ENCODE data around the gene MAGI2. TPM values are rescaled to one million over a fixed set of nuclear protein-coding genes. Genes with fewer than 3 reads are reported as not detected.

The MAGI2 gene
- total RNA-seq, 1 donor from 2014 or later: 5.4 TPM

- Mint-ChIP-seq H3K4me1 (ENCODE audit: low read depth, unreplicated experiment) (peaks cover 16% of the 10 kb centered on the region), H3K27me3 (ENCODE audit: low read depth, unreplicated experiment) (no peaks in the 10 kb centered on the region), H3K27ac (ENCODE audit: unreplicated experiment) (no peak overlapping the region), H3K4me3 (ENCODE audit: unreplicated experiment) (no peak overlapping the region), H3K9me3 (ENCODE audit: unreplicated experiment) (no peaks in the 10 kb centered on the region), H3K36me3 (ENCODE audit: low read depth, unreplicated experiment) (no peaks in the 10 kb centered on the region)
- H4K20me1 ChIP-seq (ENCODE audit: insufficient read depth, low read length): no peaks in the 10 kb centered on the region
- no peaks in the 10 kb centered on the region for H3K9me3 ChIP-seq (ENCODE audit: insufficient read depth, low read depth, low read length)
- no peak for FAIRE-seq
- H3K9ac ChIP-seq (ENCODE audit: low read length): no peak overlapping the region
- H3K4me3 ChIP-seq (ENCODE audit: insufficient read depth, low read depth, low read length): no peak overlapping the region
- H3K36me3 ChIP-seq (ENCODE audit: insufficient read depth, low read length): no peaks in the 10 kb centered on the region
- H3K27ac ChIP-seq (ENCODE audit: low read depth, low read length): no peak overlapping the region
- no peak overlapping the region for H3K4me2 ChIP-seq (ENCODE audit: low read length)
- H3K27me3 ChIP-seq (ENCODE audit: insufficient read depth, low read length): no peaks in the 10 kb centered on the region
- no peaks in the 10 kb centered on the region for H3K79me2 ChIP-seq (ENCODE audit: insufficient read depth, low read length)
- H2AFZ ChIP-seq (ENCODE audit: low read depth, low read length): no peak overlapping the region
- TF ChIP-seq EZH2 (IDR thresholded peaks at IDR 0.05; ENCODE audit: insufficient read depth, low read length): no peak
- no peak for DNase-seq (ENCODE audit: low read depth)
- no peaks in the 10 kb centered on the region for H3K4me1 ChIP-seq (ENCODE audit: insufficient read depth, low read length)
Observed at GRCh38 chr7:79240413-79240812, 213.1 kb downstream of the MAGI2 start.

GRCh38 chr7:79236352-79237028, 217.0 kb downstream of the MAGI2 start:
- Histone ChIP-seq H3K9me3 (ENCODE audit: insufficient read depth, low read depth, low read length) (no peaks in the 10 kb centered on the region), H3K4me2 (ENCODE audit: low read length) (no peak overlapping the region), H2AFZ (ENCODE audit: low read depth, low read length) (no peak overlapping the region), H4K20me1 (ENCODE audit: insufficient read depth, low read length) (no peaks in the 10 kb centered on the region), H3K4me3 (ENCODE audit: insufficient read depth, low read depth, low read length) (no peak overlapping the region), H3K9ac (ENCODE audit: low read length) (no peak overlapping the region), H3K27ac (ENCODE audit: low read depth, low read length) (no peak overlapping the region), H3K27me3 (ENCODE audit: insufficient read depth, low read length) (no peaks in the 10 kb centered on the region), H3K79me2 (ENCODE audit: insufficient read depth, low read length) (no peaks in the 10 kb centered on the region), H3K36me3 (ENCODE audit: insufficient read depth, low read length) (no peaks in the 10 kb centered on the region), H3K4me1 (ENCODE audit: insufficient read depth, low read length) (no peaks in the 10 kb centered on the region)
- Mint-ChIP-seq H3K27ac (ENCODE audit: unreplicated experiment) (peak overlapping the region; percentile 24), H3K36me3 (ENCODE audit: low read depth, unreplicated experiment) (no peaks in the 10 kb centered on the region), H3K4me1 (ENCODE audit: low read depth, unreplicated experiment) (peaks cover 12% of the 10 kb centered on the region), H3K9me3 (ENCODE audit: unreplicated experiment) (no peaks in the 10 kb centered on the region), H3K27me3 (ENCODE audit: low read depth, unreplicated experiment) (no peaks in the 10 kb centered on the region), H3K4me3 (ENCODE audit: unreplicated experiment) (no peak overlapping the region)
- FAIRE-seq (no peak), DNase-seq (ENCODE audit: low read depth) (no peak)
- TF ChIP-seq EZH2 (IDR thresholded peaks at IDR 0.05; ENCODE audit: insufficient read depth, low read length) (no peak), CTCF (IDR thresholded peaks at IDR 0.05; ENCODE audit: insufficient read depth, low read depth, low read length) (no peak)

DNA sequence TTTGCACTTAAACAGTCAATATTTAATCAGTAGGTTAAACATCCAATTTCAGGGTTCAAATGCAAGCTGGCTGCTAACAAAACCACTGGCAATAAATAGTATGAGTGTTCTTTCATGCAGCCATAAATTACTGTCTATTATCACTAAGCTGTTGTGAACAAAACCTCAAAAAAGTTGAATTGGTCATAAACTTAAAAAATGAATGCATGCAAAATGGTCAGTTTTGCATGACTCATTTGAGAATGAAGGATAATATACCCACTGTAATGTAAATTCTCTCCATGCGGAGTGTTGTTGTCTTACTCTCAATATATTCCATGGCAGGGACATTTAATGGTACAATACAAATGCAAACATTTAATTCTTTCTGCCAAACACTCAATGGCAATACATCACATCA, 226.4 kb downstream of the MAGI2 start:
- no peaks in the 10 kb centered on the region for H3K79me2 ChIP-seq (ENCODE audit: insufficient read depth, low read length)
- H3K27ac ChIP-seq (ENCODE audit: low read depth, low read length): no peak overlapping the region
- DNase-seq (ENCODE audit: low read depth): peak; percentile 32
- no peaks in the 10 kb centered on the region for H4K20me1 ChIP-seq (ENCODE audit: insufficient read depth, low read length)
- H3K9me3 ChIP-seq (ENCODE audit: insufficient read depth, low read depth, low read length): no peaks in the 10 kb centered on the region
- no peaks in the 10 kb centered on the region for H3K27me3 ChIP-seq (ENCODE audit: insufficient read depth, low read length)
- H3K4me1 ChIP-seq (ENCODE audit: insufficient read depth, low read length): no peaks in the 10 kb centered on the region
- no peak overlapping the region for H3K9ac ChIP-seq (ENCODE audit: low read length)
- Mint-ChIP-seq H3K9me3 (ENCODE audit: unreplicated experiment) (no peaks in the 10 kb centered on the region), H3K27ac (ENCODE audit: unreplicated experiment) (no peak overlapping the region), H3K4me3 (ENCODE audit: unreplicated experiment) (no peak overlapping the region), H3K4me1 (ENCODE audit: low read depth, unreplicated experiment) (no peaks in the 10 kb centered on the region), H3K36me3 (ENCODE audit: low read depth, unreplicated experiment) (no peaks in the 10 kb centered on the region), H3K27me3 (ENCODE audit: low read depth, unreplicated experiment) (no peaks in the 10 kb centered on the region)
- TF ChIP-seq CTCF (IDR thresholded peaks at IDR 0.05; ENCODE audit: insufficient read depth, low read depth, low read length) (no peak), EZH2 (IDR thresholded peaks at IDR 0.05; ENCODE audit: insufficient read depth, low read length) (no peak)
- H3K4me2 ChIP-seq (ENCODE audit: low read length): no peak overlapping the region
- H3K4me3 ChIP-seq (ENCODE audit: insufficient read depth, low read depth, low read length): no peak overlapping the region
- no peak for FAIRE-seq
- no peaks in the 10 kb centered on the region for H3K36me3 ChIP-seq (ENCODE audit: insufficient read depth, low read length)
- no peak overlapping the region for H2AFZ ChIP-seq (ENCODE audit: low read depth, low read length)

All from astrocyte (in vitro differentiated cells and primary cell).